H1 (cell line): ENCODE data around the gene EDN1.

Experiments used
- CEBPB ChIP-seq: IDR thresholded peaks from 2 replicates; pipeline ENCODE4 v1.6.1; 2012; ENCODE audit warnings: low read depth, low read length
- CTCF ChIP-seq, 3 experiments: IDR thresholded peaks; 1 replicate in 2 of 3; 2 replicates in 1 of 3; pipeline versions ENCODE4 v1.5.1 to v1.6.1; 2011; ENCODE audit warnings: low read length in 3 of 3, mild to moderate bottlenecking in 3 of 3, inconsistent platforms in 2 of 3, low read depth in 1 of 3, moderate library complexity in 1 of 3; ENCODE audit not compliant: insufficient read depth in 1 of 3; ENCODE audit errors: control extremely low read depth in 1 of 3
- EP300 ChIP-seq, 2 experiments: IDR thresholded peaks; 1 replicate in 1 of 2; 2 replicates in 1 of 2; pipeline ENCODE4 v1.6.1; 2011 to 2012; ENCODE audit warnings: low read depth in 2 of 2, low read length in 2 of 2, mild to moderate bottlenecking in 2 of 2, borderline replicate concordance in 1 of 2, inconsistent platforms in 1 of 2, moderate library complexity in 1 of 2
- KDM1A ChIP-seq: fragments of 200-600, 300-600 bp; sonication (generic); IDR thresholded peaks from 2 replicates; pipeline ENCODE4 v1.7.1; 2016; ENCODE audit warnings: mild to moderate bottlenecking, low read length, borderline replicate concordance
- MAX ChIP-seq: IDR thresholded peaks from 2 replicates; pipeline ENCODE4 v1.6.1; 2012; ENCODE audit warnings: inconsistent platforms
- POLR2A ChIP-seq, 2 experiments: IDR thresholded peaks; 1 replicate in 1 of 2; 2 replicates in 1 of 2; pipeline ENCODE4 v1.6.1; 2011; ENCODE audit warnings: low read depth in 2 of 2, low read length in 2 of 2, mild to moderate bottlenecking in 2 of 2; ENCODE audit errors: control extremely low read depth in 1 of 2
- RAD21 ChIP-seq, 2 experiments: IDR thresholded peaks in 1 of 2; conservative IDR thresholded peaks in 1 of 2; 2 replicates each; pipeline ENCODE4 v1.6.1; 2011; ENCODE audit warnings: low read depth in 2 of 2, low read length in 2 of 2, improper control_type of control experiment in 1 of 2, inconsistent platforms in 1 of 2, mild to moderate bottlenecking in 1 of 2, moderate library complexity in 1 of 2
- SP1 ChIP-seq: IDR thresholded peaks from 2 replicates; pipeline ENCODE4 v1.6.1; 2011; ENCODE audit warnings: low read depth, low read length
- ZNF274 ChIP-seq: IDR thresholded peaks from 2 replicates; pipeline ENCODE4 v1.7.0; 2012; ENCODE audit warnings: low read length, borderline replicate concordance; ENCODE audit errors: extremely low read depth
- TF ChIP-seq, protein P1 (sequence below): IDR thresholded peaks from 2 replicates; pipeline ENCODE4 v1.6.1; 2012; ENCODE audit warnings: low read length, inconsistent platforms

DNA sequence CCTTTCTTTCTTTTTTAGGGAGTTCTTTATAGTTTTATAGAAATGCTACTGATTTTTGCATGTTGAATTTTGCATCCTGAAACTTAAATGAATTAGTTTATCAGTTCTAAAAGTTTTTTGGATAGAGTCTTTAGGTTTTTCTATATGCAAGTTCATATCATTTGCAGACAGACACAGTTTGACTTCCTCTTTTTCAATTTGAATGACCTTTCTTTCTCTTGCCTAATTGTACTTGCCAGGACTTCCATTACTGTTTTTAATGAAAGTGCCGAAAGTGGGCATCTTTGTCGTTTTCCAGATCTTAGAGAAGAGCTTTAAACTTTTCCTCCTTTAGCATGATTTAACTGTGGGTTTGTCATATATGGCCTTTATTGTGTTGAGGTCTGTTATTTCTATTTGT lies 21.1 kb upstream of the EDN1 start:
- TF ChIP-seq EP300 (IDR thresholded peaks at IDR 0.05; ENCODE audit: borderline replicate concordance in 1 of 2, low read depth in 2 of 2, low read length in 2 of 2) = no peak
- TF ChIP-seq ZNF274 = no peak
- no peak for TF ChIP-seq MAX
- TF ChIP-seq, protein P1, sequence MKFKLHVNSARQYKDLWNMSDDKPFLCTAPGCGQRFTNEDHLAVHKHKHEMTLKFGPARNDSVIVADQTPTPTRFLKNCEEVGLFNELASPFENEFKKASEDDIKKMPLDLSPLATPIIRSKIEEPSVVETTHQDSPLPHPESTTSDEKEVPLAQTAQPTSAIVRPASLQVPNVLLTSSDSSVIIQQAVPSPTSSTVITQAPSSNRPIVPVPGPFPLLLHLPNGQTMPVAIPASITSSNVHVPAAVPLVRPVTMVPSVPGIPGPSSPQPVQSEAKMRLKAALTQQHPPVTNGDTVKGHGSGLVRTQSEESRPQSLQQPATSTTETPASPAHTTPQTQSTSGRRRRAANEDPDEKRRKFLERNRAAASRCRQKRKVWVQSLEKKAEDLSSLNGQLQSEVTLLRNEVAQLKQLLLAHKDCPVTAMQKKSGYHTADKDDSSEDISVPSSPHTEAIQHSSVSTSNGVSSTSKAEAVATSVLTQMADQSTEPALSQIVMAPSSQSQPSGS = no peak
- no peak for TF ChIP-seq KDM1A
- TF ChIP-seq SP1 = no peak
- no peak for TF ChIP-seq POLR2A (IDR thresholded peaks at IDR 0.05; ENCODE audit: control extremely low read depth in 1 of 2, low read depth in 2 of 2, low read length in 2 of 2)
- TF ChIP-seq CTCF (IDR thresholded peaks at IDR 0.05; ENCODE audit: control extremely low read depth in 1 of 3, insufficient read depth in 1 of 3, low read depth in 1 of 3, low read length in 3 of 3) = no peak
- TF ChIP-seq RAD21 (IDR thresholded peaks at IDR 0.05 in 1 of 2, conservative IDR thresholded peaks at IDR 0.05 in 1 of 2; ENCODE audit: low read depth in 2 of 2, low read length in 2 of 2) = no peak
- no peak for TF ChIP-seq CEBPB
